ENCODE results near the gene EXOSC2. TPM values are rescaled to one million over a fixed set of nuclear protein-coding genes. Genes with fewer than 3 reads are reported as not detected.

The EXOSC2 gene
- total RNA-seq, 1 donor from 2014 or later: 22.4 TPM

DNA sequence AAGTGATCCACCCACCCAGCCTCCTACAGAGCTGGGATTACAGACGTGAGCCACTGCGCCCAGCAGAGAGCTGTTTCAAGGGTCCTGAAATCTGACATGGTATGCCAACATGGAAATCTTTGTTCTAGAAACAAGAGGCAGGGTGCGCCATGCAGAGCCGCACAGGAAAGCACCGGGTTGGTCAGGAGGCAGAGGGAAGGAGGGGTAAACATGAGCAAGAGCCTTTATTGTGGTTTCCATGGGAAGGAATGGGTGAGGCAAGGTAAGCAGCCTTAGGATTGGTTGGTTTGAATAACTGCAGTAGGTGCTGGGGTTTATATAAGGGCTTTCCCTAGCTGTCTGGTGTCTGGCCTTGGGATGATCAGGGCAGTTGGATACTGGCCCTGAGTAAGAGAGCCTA lies 5.5 kb upstream of the EXOSC2 start:
- no peak for TF ChIP-seq CTCF (conservative IDR thresholded peaks at IDR 0.05; ENCODE audit: low read depth, low read length)
- no peak overlapping the region for H3K4me3 ChIP-seq (ENCODE audit: low read depth, low read length)
- DNase-seq (ENCODE audit: low read depth): no peak

DNA sequence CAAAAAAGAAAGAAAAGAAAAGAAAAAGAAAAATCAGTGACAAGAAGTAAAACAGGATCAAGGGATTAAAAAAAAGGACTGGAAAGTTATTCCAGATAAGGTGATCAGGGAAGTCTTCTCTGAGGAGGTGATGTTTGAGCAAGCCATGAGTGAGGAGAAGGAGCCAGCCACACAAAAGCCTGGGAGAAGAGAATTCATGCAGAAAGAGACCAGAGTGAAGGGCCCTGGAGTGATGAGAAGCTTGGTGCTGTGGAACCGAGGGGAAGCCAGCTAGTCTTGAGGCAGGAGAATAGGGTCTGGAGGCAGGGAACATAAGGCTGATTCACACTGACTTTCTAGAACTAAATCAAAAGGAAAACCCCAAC lies 4.0 kb upstream of the EXOSC2 start:
- no peak for DNase-seq (ENCODE audit: low read depth)
- no peak for TF ChIP-seq CTCF (conservative IDR thresholded peaks at IDR 0.05; ENCODE audit: low read depth, low read length)
- H3K4me3 ChIP-seq (ENCODE audit: low read depth, low read length): peak overlapping the region; percentile 44

DNA sequence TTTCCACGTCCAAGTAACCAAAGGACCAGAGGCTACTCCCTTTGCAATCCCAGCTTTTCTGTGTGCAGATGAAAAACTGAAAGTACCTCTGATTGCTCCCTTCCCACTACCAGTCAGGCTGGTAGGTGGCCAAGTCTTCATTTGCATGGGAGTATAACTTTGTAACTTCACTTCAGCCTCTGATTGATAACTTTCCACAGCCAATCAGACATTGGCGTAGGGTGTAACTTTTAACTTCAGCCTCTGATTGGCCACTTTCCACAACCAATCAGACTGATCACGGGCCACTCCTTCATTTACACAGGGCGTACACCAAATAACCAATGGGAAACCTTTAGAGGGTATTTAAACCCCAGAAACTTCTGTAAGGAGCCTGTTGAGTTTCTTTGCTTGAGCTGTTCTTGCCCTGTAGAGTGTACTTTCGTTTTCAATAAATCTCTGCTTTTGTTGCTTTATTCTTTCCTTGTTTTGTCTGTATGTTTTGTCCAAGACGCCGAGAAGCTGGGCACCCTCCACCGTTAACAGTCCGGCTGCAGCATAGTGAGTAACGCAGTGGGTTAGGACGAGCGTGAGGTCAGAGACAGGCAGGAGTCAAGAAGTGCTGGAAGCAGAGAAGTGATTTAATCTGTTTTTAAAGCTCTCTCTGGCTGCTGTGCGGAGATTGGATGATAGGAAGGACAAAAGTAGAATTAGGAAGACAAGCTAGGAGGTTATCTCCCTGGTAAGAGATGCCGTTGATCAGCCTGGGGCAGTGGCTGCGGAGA lies 3.5 kb upstream of the EXOSC2 start:
- peak overlapping the region; percentile 52 for H3K4me3 ChIP-seq (ENCODE audit: low read depth, low read length)
- no peak for TF ChIP-seq CTCF (conservative IDR thresholded peaks at IDR 0.05; ENCODE audit: low read depth, low read length)
- peak; percentile 57 for DNase-seq (ENCODE audit: low read depth)

- no peak overlapping the region for H3K4me3 ChIP-seq (ENCODE audit: low read depth, low read length)
- no peak for DNase-seq (ENCODE audit: low read depth)
- TF ChIP-seq CTCF (conservative IDR thresholded peaks at IDR 0.05; ENCODE audit: low read depth, low read length): peak; percentile 29
Measured at GRCh38 chr9:130692321-130692720, 1.3 kb upstream of the EXOSC2 start.

GRCh38 chr9:130693101-130693425 lies 517 bp upstream of the EXOSC2 start:
- no peak for DNase-seq (ENCODE audit: low read depth)
- no peak for TF ChIP-seq CTCF (conservative IDR thresholded peaks at IDR 0.05; ENCODE audit: low read depth, low read length)
- H3K4me3 ChIP-seq (ENCODE audit: low read depth, low read length): peak overlapping the region; percentile 81

GRCh38 chr9:130694205-130694604 lies 625 bp downstream of the EXOSC2 start:
- peak overlapping the region; percentile 81 for H3K4me3 ChIP-seq (ENCODE audit: low read depth, low read length)
- TF ChIP-seq CTCF (conservative IDR thresholded peaks at IDR 0.05; ENCODE audit: low read depth, low read length): no peak
- no peak for DNase-seq (ENCODE audit: low read depth)

- H3K4me3 ChIP-seq (ENCODE audit: low read depth, low read length): no peak overlapping the region
- TF ChIP-seq CTCF (conservative IDR thresholded peaks at IDR 0.05; ENCODE audit: low read depth, low read length): no peak
- DNase-seq (ENCODE audit: low read depth): no peak
Measured at GRCh38 chr9:130696139-130696650, 2.6 kb downstream of the EXOSC2 start.

Measured in epithelial cell of proximal tubule (primary cell).